GM23338 (cell line): Measurements from ENCODE around the gene MRPS12. TPM values are rescaled to one million over a fixed set of nuclear protein-coding genes. Genes with fewer than 3 reads are reported as not detected.

Experiments
- polyA plus RNA-seq: library from polyadenylated mRNA; unstranded; fragments of >200 nt; fragmentation: Nextera tagmentation; extraction: Ambion mirVana; gene quantifications from 2 replicates; pipeline ENCODE4 v1.2.1, GENCODE V29; 2016
- total RNA-seq: library from RNA; depleted of rRNA; stranded (reverse); fragments of >200 nt; shearing (Covaris generic); gene quantifications from 2 replicates; pipeline ENCODE4 v1.2.3, GENCODE V29; 2014; rRNA removed

The MRPS12 gene
- total and polyA plus RNA-seq, 2 experiments from 2014 or later, result 74.1 to 86.3 TPM

Other genes with a start within 250 kb of the MRPS12 start
- gene CAPN12, start 186.5 kb upstream of the MRPS12 start, total RNA-seq, result 8.0 and 20.5 TPM in 2 replicates
- 19.1 and 21.8 TPM in 2 replicates for gene CAPN12, start 186.5 kb upstream of the MRPS12 start, polyA plus RNA-seq
- not detected in 2 replicates for gene LGALS7, start 157.4 kb upstream of the MRPS12 start, total RNA-seq
- 1.6 and 4.8 TPM in 2 replicates for gene LGALS7, start 157.4 kb upstream of the MRPS12 start, polyA plus RNA-seq
- gene LGALS7B, start 141.7 kb upstream of the MRPS12 start, total RNA-seq, result 2.4 TPM in 1 of 2 replicates, not detected in the other
- gene LGALS7B, start 141.7 kb upstream of the MRPS12 start, polyA plus RNA-seq, result 6.6 and 8.6 TPM in 2 replicates
- 0.87 TPM in 1 of 2 replicates, not detected in the other for gene LGALS4, start 118.0 kb upstream of the MRPS12 start, total RNA-seq
- not detected in 2 replicates for gene LGALS4, start 118.0 kb upstream of the MRPS12 start, polyA plus RNA-seq
- 66.2 and 79.9 TPM in 2 replicates for gene ECH1, start 99.2 kb upstream of the MRPS12 start, total RNA-seq
- 186 and 193 TPM in 2 replicates for gene ECH1, start 99.2 kb upstream of the MRPS12 start, polyA plus RNA-seq
- gene HNRNPL, start 81.0 kb upstream of the MRPS12 start, total RNA-seq, result 491 and 580 TPM in 2 replicates
- 664 and 836 TPM in 2 replicates for gene HNRNPL, start 81.0 kb upstream of the MRPS12 start, polyA plus RNA-seq
- gene RINL, start 52.7 kb upstream of the MRPS12 start, total RNA-seq, result 11.2 and 22.4 TPM in 2 replicates
- gene RINL, start 52.7 kb upstream of the MRPS12 start, polyA plus RNA-seq, result 19.4 and 21.4 TPM in 2 replicates
- gene SIRT2, start 31.3 kb upstream of the MRPS12 start, total RNA-seq, result 8.2 and 8.4 TPM in 2 replicates
- gene SIRT2, start 31.3 kb upstream of the MRPS12 start, polyA plus RNA-seq, result 2.7 and 3.4 TPM in 2 replicates
- gene NFKBIB, start 31.0 kb upstream of the MRPS12 start, total RNA-seq, result 37.0 and 39.6 TPM in 2 replicates
- gene NFKBIB, start 31.0 kb upstream of the MRPS12 start, polyA plus RNA-seq, result 37.7 and 39.5 TPM in 2 replicates
- not detected in 2 replicates for gene CCER2, start 18.8 kb upstream of the MRPS12 start, total RNA-seq
- 0.49 and 0.58 TPM in 2 replicates for gene CCER2, start 18.8 kb upstream of the MRPS12 start, polyA plus RNA-seq
- gene SARS2, start 181 bp upstream of the MRPS12 start, total RNA-seq, result 67.0 and 75.7 TPM in 2 replicates
- 70.6 and 73.2 TPM in 2 replicates for gene SARS2, start 181 bp upstream of the MRPS12 start, polyA plus RNA-seq
- gene FBXO17, start 44.8 kb downstream of the MRPS12 start, total RNA-seq, result 27.2 and 29.0 TPM in 2 replicates
- 17.2 and 18.6 TPM in 2 replicates for gene FBXO17, start 44.8 kb downstream of the MRPS12 start, polyA plus RNA-seq
- 3.8 and 6.2 TPM in 2 replicates for gene FBXO27, start 101.6 kb downstream of the MRPS12 start, total RNA-seq
- 13.7 and 15.4 TPM in 2 replicates for gene FBXO27, start 101.6 kb downstream of the MRPS12 start, polyA plus RNA-seq
- 0.45 and 0.97 TPM in 2 replicates for gene ACP7, start 153.4 kb downstream of the MRPS12 start, total RNA-seq
- gene ACP7, start 153.4 kb downstream of the MRPS12 start, polyA plus RNA-seq, result 0.26 and 0.27 TPM in 2 replicates
- gene PAK4, start 194.8 kb downstream of the MRPS12 start, total RNA-seq, result 31.7 and 35.4 TPM in 2 replicates
- gene PAK4, start 194.8 kb downstream of the MRPS12 start, polyA plus RNA-seq, result 28.3 and 28.7 TPM in 2 replicates